Measurements from ENCODE around the gene NXPE1. TPM values are rescaled to one million over a fixed set of nuclear protein-coding genes. Genes with fewer than 3 reads are reported as not detected.

The NXPE1 gene
- total RNA-seq, 1 experiment from 2014 or later, result not detected

DNA sequence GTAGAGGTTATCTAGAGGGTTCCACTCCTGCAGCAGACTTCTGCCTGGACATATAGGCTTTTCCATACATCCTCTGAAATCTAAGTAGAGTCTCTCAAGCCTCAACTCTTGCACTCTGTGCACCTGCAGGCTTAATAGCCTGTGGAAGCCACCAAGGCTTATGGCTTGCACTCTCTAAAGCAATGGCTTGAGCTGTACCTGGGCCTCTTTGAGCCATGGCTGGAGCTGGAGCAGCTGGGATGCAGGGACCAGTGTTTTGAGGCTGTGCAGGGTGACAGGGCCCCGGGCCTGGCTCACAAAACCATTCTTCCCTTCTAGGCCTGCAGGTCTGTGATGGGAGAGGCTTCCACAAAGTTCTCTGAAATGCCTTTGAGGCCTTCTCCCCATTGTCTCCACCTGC lies 38.8 kb upstream of the NXPE1 start:
- DNase-seq, result no peak
- no peaks in the 10 kb centered on the region for H3K9me2 ChIP-seq (replicated peaks; ENCODE audit: low read length)
- intact Hi-C loops (cut with micrococcal nuclease), result no loop called here
- no TSS peak for BruUV-seq (replicated peaks)
- H3K36me3 ChIP-seq (ENCODE audit: low read depth, low read length), result no peaks in the 10 kb centered on the region
- H3K27ac ChIP-seq (ENCODE audit: low read length), result no peak overlapping the region
- no peak for ATAC-seq
- TF ChIP-seq, protein P1, sequence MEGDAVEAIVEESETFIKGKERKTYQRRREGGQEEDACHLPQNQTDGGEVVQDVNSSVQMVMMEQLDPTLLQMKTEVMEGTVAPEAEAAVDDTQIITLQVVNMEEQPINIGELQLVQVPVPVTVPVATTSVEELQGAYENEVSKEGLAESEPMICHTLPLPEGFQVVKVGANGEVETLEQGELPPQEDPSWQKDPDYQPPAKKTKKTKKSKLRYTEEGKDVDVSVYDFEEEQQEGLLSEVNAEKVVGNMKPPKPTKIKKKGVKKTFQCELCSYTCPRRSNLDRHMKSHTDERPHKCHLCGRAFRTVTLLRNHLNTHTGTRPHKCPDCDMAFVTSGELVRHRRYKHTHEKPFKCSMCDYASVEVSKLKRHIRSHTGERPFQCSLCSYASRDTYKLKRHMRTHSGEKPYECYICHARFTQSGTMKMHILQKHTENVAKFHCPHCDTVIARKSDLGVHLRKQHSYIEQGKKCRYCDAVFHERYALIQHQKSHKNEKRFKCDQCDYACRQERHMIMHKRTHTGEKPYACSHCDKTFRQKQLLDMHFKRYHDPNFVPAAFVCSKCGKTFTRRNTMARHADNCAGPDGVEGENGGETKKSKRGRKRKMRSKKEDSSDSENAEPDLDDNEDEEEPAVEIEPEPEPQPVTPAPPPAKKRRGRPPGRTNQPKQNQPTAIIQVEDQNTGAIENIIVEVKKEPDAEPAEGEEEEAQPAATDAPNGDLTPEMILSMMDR (conservative IDR thresholded peaks at IDR 0.05; ENCODE audit: low read depth, low read length), result no peak
- TF ChIP-seq EZH2phosphoT487 (IDR thresholded peaks at IDR 0.05; ENCODE audit: borderline replicate concordance, low read length) (no peak), EZH2 (IDR thresholded peaks at IDR 0.05; ENCODE audit: low read length, unreplicated experiment) (no peak)
- H3K79me2 ChIP-seq (ENCODE audit: low read length), result no peaks in the 10 kb centered on the region
- POLR2A ChIA-PET (ENCODE audit: unreplicated experiment), result no interaction called here
- H3K9ac ChIP-seq (ENCODE audit: low read length), result no peak overlapping the region
- CTCF ChIA-PET, result no interaction called here
- no peak overlapping the region for H3K4me3 ChIP-seq (ENCODE audit: low read length)
- no peaks in the 10 kb centered on the region for H3K27me3 ChIP-seq (ENCODE audit: low read length)
- no peaks in the 10 kb centered on the region for H3K9me3 ChIP-seq (ENCODE audit: low read length)
- no peak overlapping the region for H3K4me2 ChIP-seq (ENCODE audit: low read length)
- H3K4me1 ChIP-seq (ENCODE audit: insufficient read depth, low read length), result no peaks in the 10 kb centered on the region
- no peaks in the 10 kb centered on the region for H3F3A ChIP-seq (ENCODE audit: low read length, unreplicated experiment)
- H2AFZ ChIP-seq (ENCODE audit: low read length), result no peak overlapping the region
- no peaks in the 10 kb centered on the region for H4K20me1 ChIP-seq (ENCODE audit: low read length)

DNA sequence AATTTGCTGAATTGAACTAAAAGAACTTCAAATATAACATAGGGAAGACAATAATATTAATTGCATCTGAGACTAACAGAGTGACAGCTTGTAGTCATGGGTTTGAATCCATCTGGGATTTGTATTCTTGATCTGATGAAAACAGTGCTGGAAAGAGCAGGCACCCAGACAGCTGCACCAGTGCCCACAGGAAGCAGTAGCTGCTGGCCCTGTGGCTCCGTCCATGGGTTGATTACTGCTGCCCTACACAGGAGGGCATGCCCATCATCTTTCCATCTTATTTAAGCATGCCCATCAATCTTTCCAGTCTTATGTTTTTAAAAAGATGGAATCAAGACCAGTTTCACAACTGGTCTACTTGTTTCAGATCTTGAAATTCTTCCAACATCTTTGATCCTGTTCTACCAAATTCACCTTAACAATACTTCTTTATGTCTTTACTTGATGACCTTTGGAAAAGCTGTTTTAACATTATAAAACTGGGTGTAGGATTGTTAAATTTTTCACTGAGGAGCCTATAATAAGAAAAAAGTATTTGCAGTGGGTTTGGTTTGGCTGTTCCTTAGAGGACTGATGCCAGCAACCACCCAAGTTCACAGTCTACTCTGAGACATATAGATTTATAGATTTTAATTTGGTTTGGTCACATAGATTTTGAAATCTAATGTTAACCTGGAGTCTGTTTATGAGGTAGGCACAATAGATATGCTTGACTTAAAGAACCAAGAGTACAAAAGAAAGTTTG lies 36.7 kb upstream of the NXPE1 start:
- H3K9ac ChIP-seq (ENCODE audit: low read length), result no peak overlapping the region
- no peaks in the 10 kb centered on the region for H3K9me3 ChIP-seq (ENCODE audit: low read length)
- no peak overlapping the region for H2AFZ ChIP-seq (ENCODE audit: low read length)
- H3K4me3 ChIP-seq (ENCODE audit: low read length), result no peak overlapping the region
- CTCF ChIA-PET, result no interaction called here
- intact Hi-C loops (cut with micrococcal nuclease), result no loop called here
- no peak overlapping the region for H3K4me2 ChIP-seq (ENCODE audit: low read length)
- DNase-seq, result no peak
- ATAC-seq, result no peak
- no peaks in the 10 kb centered on the region for H4K20me1 ChIP-seq (ENCODE audit: low read length)
- no peaks in the 10 kb centered on the region for H3K79me2 ChIP-seq (ENCODE audit: low read length)
- no peaks in the 10 kb centered on the region for H3K36me3 ChIP-seq (ENCODE audit: low read depth, low read length)
- no peaks in the 10 kb centered on the region for H3K4me1 ChIP-seq (ENCODE audit: insufficient read depth, low read length)
- no peaks in the 10 kb centered on the region for H3F3A ChIP-seq (ENCODE audit: low read length, unreplicated experiment)
- H3K27ac ChIP-seq (ENCODE audit: low read length), result no peak overlapping the region
- no peaks in the 10 kb centered on the region for H3K9me2 ChIP-seq (replicated peaks; ENCODE audit: low read length)
- BruUV-seq (replicated peaks), result no TSS peak
- TF ChIP-seq, protein P1 (conservative IDR thresholded peaks at IDR 0.05; ENCODE audit: low read depth, low read length), result no peak
- no peak for TF ChIP-seq EZH2phosphoT487 (IDR thresholded peaks at IDR 0.05; ENCODE audit: borderline replicate concordance, low read length)
- no peak for TF ChIP-seq EZH2 (IDR thresholded peaks at IDR 0.05; ENCODE audit: low read length, unreplicated experiment)
- POLR2A ChIA-PET (ENCODE audit: unreplicated experiment), result no interaction called here
- no peaks in the 10 kb centered on the region for H3K27me3 ChIP-seq (ENCODE audit: low read length)

DNA sequence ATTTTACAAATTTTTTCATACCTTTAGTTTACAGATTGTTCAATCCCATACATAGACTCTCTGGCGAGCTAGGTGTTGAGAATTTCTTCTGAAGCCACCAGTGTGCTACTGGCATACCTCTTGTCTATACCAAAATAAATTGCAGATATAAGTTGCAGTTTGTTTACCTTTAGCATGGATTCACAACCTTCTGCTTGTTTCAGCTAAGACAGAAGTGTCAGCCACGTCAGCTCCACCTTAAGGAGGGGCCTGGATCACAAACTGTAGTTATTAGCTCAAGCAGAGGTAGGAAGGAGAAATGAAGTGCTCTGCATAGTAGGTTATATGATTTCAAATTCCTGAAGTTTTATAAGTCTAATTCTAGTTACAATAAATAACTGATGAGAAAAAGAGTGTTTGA lies 35.9 kb upstream of the NXPE1 start, which contains the start of gene NXPE4:
TSS of gene NXPE4 (minus strand) at position 216 of the 400 bp plus-strand sequence. CDS start 1,027 bp downstream, outside the sequence.
- Histone ChIP-seq H2AFZ (ENCODE audit: low read length) (no peak within 1 kb of the TSS), H3K4me2 (ENCODE audit: low read length) (no peak within 1 kb of the TSS), H3K9ac (ENCODE audit: low read length) (no peak within 1 kb of the TSS), H3F3A (ENCODE audit: low read length, unreplicated experiment) (no peaks in the 10 kb centered on the region), H3K9me3 (ENCODE audit: low read length) (no peaks in the 10 kb centered on the region), H3K27ac (ENCODE audit: low read length) (no peak within 1 kb of the TSS), H3K27me3 (ENCODE audit: low read length) (no peaks in the 10 kb centered on the region), H4K20me1 (ENCODE audit: low read length) (no peaks in the 10 kb centered on the region), H3K36me3 (ENCODE audit: low read depth, low read length) (no peaks in the 10 kb centered on the region), H3K4me3 (ENCODE audit: low read length) (no peak within 1 kb of the TSS), H3K79me2 (ENCODE audit: low read length) (no peaks in the 10 kb centered on the region), H3K4me1 (ENCODE audit: insufficient read depth, low read length) (no peaks in the 10 kb centered on the region), H3K9me2 (replicated peaks; ENCODE audit: low read length) (no peaks in the 10 kb centered on the region)
- ChIA-PET POLR2A (ENCODE audit: unreplicated experiment) (no interaction called here), CTCF (no interaction called here)
- intact Hi-C loops (cut with micrococcal nuclease), result no loop called here
- DNase-seq, result no peak
- ATAC-seq, result no peak
- TF ChIP-seq EZH2 (IDR thresholded peaks at IDR 0.05; ENCODE audit: low read length, unreplicated experiment), result no peak
- BruUV-seq (replicated peaks), result no TSS peak
